HepG2 (cell line): Measurements from ENCODE around the gene NFATC3. TPM values are rescaled to one million over a fixed set of nuclear protein-coding genes. Genes with fewer than 3 reads are reported as not detected.

Source experiments
- CHD4 ChIP-seq: fragments of 200-600 bp; sonication (generic); IDR thresholded peaks from 2 replicates; pipeline ENCODE4 v1.7.0; 2017; ENCODE audit warnings: mild to moderate bottlenecking, low read length, borderline replicate concordance
- GATAD2A ChIP-seq: IDR thresholded peaks from 2 replicates; pipeline ENCODE4 v1.6.1; 2016
- IKZF4 ChIP-seq: sonication (generic); formaldehyde crosslinking; IDR thresholded peaks from 2 replicates; pipeline ENCODE4 v1.5.1; 2020; ENCODE audit warnings: borderline replicate concordance, mild to moderate bottlenecking, low read depth, missing genetic modification reagents; ENCODE audit errors: not compliant biosample characterization
- MIER2 ChIP-seq: IDR thresholded peaks from 2 replicates; pipeline ENCODE4 v1.6.1; 2016; ENCODE audit warnings: missing biosample characterization, missing genetic modification reagents
- RFXANK ChIP-seq: IDR thresholded peaks from 2 replicates; pipeline ENCODE4 v1.6.1; 2016
- TGIF2 ChIP-seq: IDR thresholded peaks from 2 replicates; pipeline ENCODE4 v1.6.1; 2016; ENCODE audit warnings: control low read depth, missing compliant biosample characterization
- ZMYM3 ChIP-seq: sonication (generic); formaldehyde crosslinking; IDR thresholded peaks from 2 replicates; pipeline ENCODE4 v1.5.1; 2020; ENCODE audit warnings: mild to moderate bottlenecking, missing genetic modification reagents
- ZNF136 ChIP-seq: sonication (generic); formaldehyde crosslinking; IDR thresholded peaks from 2 replicates; pipeline ENCODE4 v1.8.1; 2022; ENCODE audit warnings: low read depth, mild to moderate bottlenecking, moderate library complexity, missing genetic modification reagents
- ZNF205 ChIP-seq: IDR thresholded peaks from 2 replicates; pipeline ENCODE4 v1.6.1; 2018; ENCODE audit warnings: missing biosample characterization, missing genetic modification reagents
- ZNF331 ChIP-seq: sonication (generic); formaldehyde crosslinking; IDR thresholded peaks from 2 replicates; pipeline ENCODE4 v1.4.0; 2020; ENCODE audit warnings: missing genetic modification reagents
- ZNF530 ChIP-seq: sonication (generic); formaldehyde crosslinking; IDR thresholded peaks from 2 replicates; pipeline ENCODE4 v1.5.0; 2020; ENCODE audit warnings: low read depth, mild to moderate bottlenecking, missing genetic modification reagents
- ZNF615 ChIP-seq: sonication (generic); formaldehyde crosslinking; IDR thresholded peaks from 2 replicates; pipeline ENCODE4 v1.5.0; 2020; ENCODE audit warnings: mild to moderate bottlenecking, missing genetic modification reagents, borderline replicate concordance
- polyA plus RNA-seq, 8 experiments: library from polyadenylated mRNA; depleted of rRNA in 3 of 8; stranded (reverse) in 7 of 8; unstranded in 1 of 8; fragments of >200 nt; fragmentation: Illumina TruSeq in 4 of 8; extraction: Trizol in 4 of 8; gene quantifications; 2 replicates each; pipeline versions ENCODE4 v1.2.1 to v1.2.3, GENCODE V29; 2011 to 2016; ENCODE audit warnings: low read depth in 4 of 8, missing spikeins in 1 of 8, mixed read lengths in 1 of 8; ENCODE audit not compliant: insufficient read depth in 1 of 8
- total RNA-seq, 5 experiments: library from RNA; depleted of rRNA; stranded (reverse); fragments of >200 nt; fragmentation: Illumina TruSeq; extraction: Trizol; gene quantifications; 2 replicates each; pipeline ENCODE4 v1.2.3, GENCODE V29; 2016; ENCODE audit warnings: low read depth in 1 of 5
- TF ChIP-seq, protein P1 (sequence below), 2 experiments: sonication (generic) in 1 of 2; formaldehyde crosslinking in 1 of 2; IDR thresholded peaks; 2 replicates each; pipeline versions ENCODE4 v1.4.0 to v1.6.1; 2016 to 2020; ENCODE audit warnings: borderline replicate concordance in 1 of 2, low read depth in 1 of 2, mild to moderate bottlenecking in 1 of 2, missing genetic modification reagents in 1 of 2
- TF ChIP-seq, protein P2 (sequence below): fragments of 450-650 bp; IDR thresholded peaks from 2 replicates; pipeline ENCODE4 v1.6.1; 2017
- TF ChIP-seq, protein P3 (sequence below): sonication (generic); formaldehyde crosslinking; IDR thresholded peaks from 2 replicates; pipeline ENCODE4 v1.4.0; 2020; ENCODE audit warnings: missing genetic modification reagents
- TF ChIP-seq, protein P4 (sequence below): IDR thresholded peaks from 2 replicates; pipeline ENCODE4 v1.6.1; 2016; ENCODE audit warnings: mild to moderate bottlenecking
- TF ChIP-seq, protein P5 (sequence below): sonication (generic); formaldehyde crosslinking; IDR thresholded peaks from 2 replicates; pipeline ENCODE4 v1.8.0; 2022; ENCODE audit warnings: missing genetic modification reagents, mild to moderate bottlenecking, inconsistent platforms, borderline replicate concordance
- TF ChIP-seq, protein P6 (sequence below): sonication (generic); formaldehyde crosslinking; IDR thresholded peaks from 2 replicates; pipeline ENCODE4 v1.4.0; 2020; ENCODE audit warnings: mild to moderate bottlenecking, low read depth, missing genetic modification reagents
- TF ChIP-seq, protein P7 (sequence below): sonication (generic); formaldehyde crosslinking; IDR thresholded peaks from 2 replicates; pipeline ENCODE4 v1.4.0; 2020; ENCODE audit warnings: mild to moderate bottlenecking, missing genetic modification reagents

NFATC3 gene
- total and polyA plus RNA-seq, 2 of the 13 experiments (the other 11 are each of a cell fraction or from before 2014, with no cell fraction given), result 52.6 to 62.7 TPM

DNA sequence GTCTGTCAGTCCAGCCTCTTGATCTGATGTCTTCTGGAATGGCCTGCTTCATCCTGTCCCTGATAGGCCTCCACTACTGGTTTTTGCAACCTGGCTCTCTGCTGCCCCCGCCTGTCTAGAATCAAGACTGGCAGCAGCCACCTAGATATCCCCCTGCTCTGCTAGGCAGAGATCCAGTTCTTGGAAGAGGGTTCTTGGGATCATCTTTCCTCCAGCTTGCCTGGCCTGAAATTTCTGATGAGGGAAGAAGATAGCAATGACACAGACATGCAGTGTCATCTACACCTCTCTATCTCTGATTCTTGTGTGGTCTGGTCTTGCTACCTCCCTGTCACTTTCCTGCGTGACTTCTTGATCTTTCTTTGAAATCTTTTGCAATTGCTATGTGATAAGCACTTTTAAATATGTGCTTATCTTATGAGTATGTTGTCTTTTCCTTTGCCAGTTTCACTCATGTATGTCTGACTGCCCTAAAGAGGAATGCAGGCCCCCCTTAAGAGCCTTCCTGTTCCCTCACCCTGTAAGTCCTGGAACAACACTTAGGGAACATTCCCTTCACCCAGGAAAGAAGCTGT lies 20.3 kb upstream of the NFATC3 start (continued):
- TF ChIP-seq GATAD2A (CRISPR knock-in tag) (peak; percentile 54; the same call in 1 of the 2 replicates), MIER2 (CRISPR knock-in tag) (no peak), ZNF136 (no peak), ZNF530 (CRISPR knock-in tag) (no peak), RFXANK (CRISPR knock-in tag) (no peak), CHD4 (no peak), ZNF615 (CRISPR knock-in tag) (no peak), IKZF4 (CRISPR knock-in tag) (no peak), ZMYM3 (no peak), ZNF205 (CRISPR knock-in tag) (no peak), TGIF2 (CRISPR knock-in tag) (no peak), ZNF331 (CRISPR knock-in tag) (0 out of 2 replicates have a peak, but pooled peaks have one; percentile 23)
- TF ChIP-seq, protein P1, sequence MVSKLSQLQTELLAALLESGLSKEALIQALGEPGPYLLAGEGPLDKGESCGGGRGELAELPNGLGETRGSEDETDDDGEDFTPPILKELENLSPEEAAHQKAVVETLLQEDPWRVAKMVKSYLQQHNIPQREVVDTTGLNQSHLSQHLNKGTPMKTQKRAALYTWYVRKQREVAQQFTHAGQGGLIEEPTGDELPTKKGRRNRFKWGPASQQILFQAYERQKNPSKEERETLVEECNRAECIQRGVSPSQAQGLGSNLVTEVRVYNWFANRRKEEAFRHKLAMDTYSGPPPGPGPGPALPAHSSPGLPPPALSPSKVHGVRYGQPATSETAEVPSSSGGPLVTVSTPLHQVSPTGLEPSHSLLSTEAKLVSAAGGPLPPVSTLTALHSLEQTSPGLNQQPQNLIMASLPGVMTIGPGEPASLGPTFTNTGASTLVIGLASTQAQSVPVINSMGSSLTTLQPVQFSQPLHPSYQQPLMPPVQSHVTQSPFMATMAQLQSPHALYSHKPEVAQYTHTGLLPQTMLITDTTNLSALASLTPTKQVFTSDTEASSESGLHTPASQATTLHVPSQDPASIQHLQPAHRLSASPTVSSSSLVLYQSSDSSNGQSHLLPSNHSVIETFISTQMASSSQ (IDR thresholded peaks at IDR 0.05; ENCODE audit: low read depth), result no peak
- TF ChIP-seq, protein P1 (CRISPR knock-in tag; IDR thresholded peaks at IDR 0.05; ENCODE audit: borderline replicate concordance), result no peak
- TF ChIP-seq, protein P2, sequence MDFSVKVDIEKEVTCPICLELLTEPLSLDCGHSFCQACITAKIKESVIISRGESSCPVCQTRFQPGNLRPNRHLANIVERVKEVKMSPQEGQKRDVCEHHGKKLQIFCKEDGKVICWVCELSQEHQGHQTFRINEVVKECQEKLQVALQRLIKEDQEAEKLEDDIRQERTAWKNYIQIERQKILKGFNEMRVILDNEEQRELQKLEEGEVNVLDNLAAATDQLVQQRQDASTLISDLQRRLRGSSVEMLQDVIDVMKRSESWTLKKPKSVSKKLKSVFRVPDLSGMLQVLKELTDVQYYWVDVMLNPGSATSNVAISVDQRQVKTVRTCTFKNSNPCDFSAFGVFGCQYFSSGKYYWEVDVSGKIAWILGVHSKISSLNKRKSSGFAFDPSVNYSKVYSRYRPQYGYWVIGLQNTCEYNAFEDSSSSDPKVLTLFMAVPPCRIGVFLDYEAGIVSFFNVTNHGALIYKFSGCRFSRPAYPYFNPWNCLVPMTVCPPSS, result no peak
- TF ChIP-seq, protein P3, sequence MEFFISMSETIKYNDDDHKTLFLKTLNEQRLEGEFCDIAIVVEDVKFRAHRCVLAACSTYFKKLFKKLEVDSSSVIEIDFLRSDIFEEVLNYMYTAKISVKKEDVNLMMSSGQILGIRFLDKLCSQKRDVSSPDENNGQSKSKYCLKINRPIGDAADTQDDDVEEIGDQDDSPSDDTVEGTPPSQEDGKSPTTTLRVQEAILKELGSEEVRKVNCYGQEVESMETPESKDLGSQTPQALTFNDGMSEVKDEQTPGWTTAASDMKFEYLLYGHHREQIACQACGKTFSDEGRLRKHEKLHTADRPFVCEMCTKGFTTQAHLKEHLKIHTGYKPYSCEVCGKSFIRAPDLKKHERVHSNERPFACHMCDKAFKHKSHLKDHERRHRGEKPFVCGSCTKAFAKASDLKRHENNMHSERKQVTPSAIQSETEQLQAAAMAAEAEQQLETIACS (CRISPR knock-in tag), result no peak
- TF ChIP-seq, protein P4, sequence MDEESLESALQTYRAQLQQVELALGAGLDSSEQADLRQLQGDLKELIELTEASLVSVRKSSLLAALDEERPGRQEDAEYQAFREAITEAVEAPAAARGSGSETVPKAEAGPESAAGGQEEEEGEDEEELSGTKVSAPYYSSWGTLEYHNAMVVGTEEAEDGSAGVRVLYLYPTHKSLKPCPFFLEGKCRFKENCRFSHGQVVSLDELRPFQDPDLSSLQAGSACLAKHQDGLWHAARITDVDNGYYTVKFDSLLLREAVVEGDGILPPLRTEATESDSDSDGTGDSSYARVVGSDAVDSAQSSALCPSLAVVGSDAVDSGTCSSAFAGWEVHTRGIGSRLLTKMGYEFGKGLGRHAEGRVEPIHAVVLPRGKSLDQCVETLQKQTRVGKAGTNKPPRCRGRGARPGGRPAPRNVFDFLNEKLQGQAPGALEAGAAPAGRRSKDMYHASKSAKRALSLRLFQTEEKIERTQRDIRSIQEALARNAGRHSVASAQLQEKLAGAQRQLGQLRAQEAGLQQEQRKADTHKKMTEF, result no peak
- TF ChIP-seq, protein P5, sequence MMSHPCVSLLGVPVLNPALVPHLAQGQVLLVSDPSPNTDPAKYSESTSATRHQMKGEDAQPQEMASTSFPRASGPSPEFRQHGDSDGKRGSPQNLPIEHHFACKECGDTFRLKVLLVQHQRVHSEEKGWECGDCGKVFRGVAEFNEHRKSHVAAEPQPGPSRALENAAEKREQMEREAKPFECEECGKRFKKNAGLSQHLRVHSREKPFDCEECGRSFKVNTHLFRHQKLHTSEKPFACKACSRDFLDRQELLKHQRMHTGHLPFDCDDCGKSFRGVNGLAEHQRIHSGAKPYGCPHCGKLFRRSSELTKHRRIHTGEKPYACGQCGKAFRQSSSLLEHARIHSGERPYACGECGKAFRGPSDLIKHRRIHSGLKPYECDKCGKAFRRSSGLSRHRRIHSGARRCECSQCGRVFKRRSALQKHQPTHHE, result no peak
- TF ChIP-seq, protein P6, sequence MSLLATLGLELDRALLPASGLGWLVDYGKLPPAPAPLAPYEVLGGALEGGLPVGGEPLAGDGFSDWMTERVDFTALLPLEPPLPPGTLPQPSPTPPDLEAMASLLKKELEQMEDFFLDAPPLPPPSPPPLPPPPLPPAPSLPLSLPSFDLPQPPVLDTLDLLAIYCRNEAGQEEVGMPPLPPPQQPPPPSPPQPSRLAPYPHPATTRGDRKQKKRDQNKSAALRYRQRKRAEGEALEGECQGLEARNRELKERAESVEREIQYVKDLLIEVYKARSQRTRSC (CRISPR knock-in tag), result no peak
- TF ChIP-seq, protein P7, sequence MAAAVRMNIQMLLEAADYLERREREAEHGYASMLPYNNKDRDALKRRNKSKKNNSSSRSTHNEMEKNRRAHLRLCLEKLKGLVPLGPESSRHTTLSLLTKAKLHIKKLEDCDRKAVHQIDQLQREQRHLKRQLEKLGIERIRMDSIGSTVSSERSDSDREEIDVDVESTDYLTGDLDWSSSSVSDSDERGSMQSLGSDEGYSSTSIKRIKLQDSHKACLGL (CRISPR knock-in tag), result no peak
